Measurements from ENCODE around the gene DKC1.
A peak's percentile ranks its signal among the peaks of the same experiment; 100 is the strongest.

DKC1 gene

DNA sequence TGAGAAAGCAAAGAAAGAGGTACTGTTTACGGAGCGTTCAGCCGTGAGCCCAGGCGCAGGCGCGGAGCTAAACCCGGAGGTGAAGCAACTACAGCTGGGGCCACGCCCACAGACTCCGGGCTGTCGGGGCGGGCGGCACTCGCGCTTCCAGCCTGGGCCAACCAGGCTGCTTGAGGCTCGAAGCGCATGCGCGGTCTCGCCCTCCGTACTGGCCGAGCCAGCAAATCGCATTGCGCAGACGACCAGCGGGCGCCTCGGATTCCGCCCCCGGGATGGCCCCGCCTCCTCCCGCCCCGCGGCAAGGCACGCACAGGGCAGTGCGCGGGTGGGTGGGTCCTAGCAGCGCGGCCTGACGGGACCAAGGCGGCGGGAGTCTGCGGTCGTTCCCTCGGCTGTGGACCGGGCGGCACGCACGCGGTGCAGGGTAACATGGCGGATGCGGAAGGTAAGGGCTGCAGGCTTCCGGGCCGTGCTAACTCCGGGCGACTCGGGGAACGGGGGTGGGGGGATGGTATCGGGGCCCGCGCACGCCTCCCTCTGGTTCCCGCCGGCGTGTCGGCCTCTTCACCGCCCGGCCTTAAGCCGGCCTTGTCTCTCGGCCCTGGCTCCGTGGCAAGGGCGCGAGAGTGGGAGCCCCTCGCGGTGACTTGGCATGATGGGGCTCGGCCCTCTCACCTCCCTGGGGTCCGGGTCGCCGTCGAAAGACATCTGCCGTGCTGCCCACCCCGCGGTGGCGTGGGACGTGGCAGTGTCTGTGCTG is at the start of gene DKC1:
Gene DKC1, plus strand, starts transcription at position 328 of the 760 bp plus-strand sequence. Its CDS starts 102 bp downstream, at position 430.
- peak; percentile 89 for DNase-seq (ENCODE audit: low read depth)

DNA sequence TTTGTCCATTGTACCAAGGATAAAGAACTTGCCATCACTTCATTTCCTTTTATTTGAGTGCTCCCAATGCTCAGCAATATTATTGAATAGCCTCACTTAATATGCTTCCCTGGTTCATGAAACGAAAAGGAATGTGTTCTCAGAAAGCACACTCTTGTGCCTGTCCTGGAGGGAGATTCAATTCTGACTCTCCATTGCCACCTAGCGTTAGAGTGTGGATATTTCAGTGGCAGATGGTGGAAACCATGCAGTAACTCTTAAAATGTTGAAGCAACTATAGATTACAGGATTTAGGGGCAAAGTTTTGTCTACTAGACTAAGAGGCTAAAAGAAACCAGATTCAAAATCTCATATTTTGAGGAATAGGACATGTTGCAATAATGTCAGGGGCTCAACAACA is 47.7 kb upstream of the DKC1 start:
- DNase-seq (ENCODE audit: low read depth) = peak; percentile 37

DNA sequence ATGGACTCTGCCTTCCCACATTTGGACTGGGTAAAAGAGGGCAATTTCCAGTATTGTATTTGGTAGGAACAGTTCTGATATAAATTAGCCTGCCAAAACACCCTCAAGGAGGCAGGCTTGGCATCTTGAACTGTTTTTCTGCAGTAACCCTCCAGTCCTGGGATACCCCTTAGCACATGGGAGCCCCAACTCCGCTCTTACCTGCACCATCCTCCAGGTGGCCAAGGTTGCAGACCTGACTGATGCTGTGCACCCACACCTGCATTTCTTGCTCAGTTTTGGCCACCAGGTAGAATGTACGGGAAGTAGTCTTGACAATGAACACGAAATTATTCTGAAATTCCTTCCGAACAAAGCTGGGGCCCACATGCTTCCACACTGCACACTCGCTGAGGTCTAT is 46.8 kb upstream of the DKC1 start:
- no peak for DNase-seq (ENCODE audit: low read depth)

DNA sequence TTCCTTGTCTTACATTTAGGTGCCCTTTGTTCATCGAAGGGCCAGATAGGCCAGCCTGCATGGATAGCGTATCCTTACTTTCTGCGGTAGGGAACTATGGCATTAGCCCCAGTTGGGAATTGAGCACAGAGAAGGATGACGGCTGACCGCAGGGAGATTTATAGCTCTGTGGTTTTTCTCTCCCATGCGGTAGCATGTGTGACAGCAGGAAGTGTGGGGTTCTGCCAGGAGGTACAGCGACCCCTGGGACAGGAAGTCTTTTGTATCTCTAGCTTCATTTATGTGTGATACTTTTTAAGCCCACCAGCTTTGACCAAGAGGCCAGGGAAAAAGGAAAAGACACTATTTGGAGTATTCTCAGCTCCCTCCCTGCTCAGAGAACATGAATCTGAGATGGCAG is 44.8 kb upstream of the DKC1 start:
- DNase-seq (ENCODE audit: low read depth) = peak; percentile 80

DNA sequence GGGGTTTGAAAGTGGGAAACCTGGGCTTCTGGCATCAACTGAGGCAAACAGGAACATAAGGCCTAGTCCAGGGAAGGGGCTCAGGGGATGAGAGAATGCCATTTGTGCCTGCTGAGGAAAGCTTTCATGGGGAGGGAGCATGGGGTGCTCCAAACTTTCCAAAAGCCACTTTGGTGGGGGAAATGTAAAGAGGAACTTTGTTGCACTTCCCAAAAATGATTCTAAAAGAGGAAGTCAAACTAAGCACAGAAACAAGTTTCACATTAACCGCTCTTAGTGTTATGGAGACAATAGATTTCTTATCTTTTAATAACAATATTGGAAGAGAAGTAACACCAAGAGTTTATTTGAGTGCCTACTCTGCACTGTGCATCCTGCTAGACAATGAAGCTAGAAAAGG is 44.0 kb upstream of the DKC1 start:
- no peak for DNase-seq (ENCODE audit: low read depth)

DNA sequence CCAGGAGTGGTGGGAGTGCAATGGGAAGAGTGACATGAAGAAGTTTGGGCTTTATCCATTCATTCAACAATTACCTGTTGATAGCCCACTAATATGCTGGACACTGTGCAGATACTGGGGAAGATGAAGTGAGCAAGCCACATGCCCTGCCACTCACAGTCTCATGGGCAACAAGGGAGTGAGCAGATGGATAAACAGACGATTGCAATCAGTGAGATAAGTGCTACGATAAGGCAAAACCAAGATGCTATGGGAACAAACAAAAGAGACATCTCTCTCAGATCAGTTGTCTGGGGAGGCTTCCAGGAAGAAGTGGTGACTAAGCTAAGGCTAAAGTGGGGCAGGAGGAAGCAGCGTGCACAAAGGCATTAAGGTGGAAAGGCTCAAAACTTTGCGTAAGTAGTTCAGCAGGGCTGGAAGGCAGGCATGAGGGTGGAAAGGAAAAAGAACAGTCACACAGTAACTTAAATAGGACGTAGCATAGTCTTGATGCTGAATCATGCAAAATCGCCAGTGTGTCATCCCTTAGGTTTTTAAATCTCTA is 43.5 kb upstream of the DKC1 start:
- peak; percentile 93 for DNase-seq (ENCODE audit: low read depth)

DNA sequence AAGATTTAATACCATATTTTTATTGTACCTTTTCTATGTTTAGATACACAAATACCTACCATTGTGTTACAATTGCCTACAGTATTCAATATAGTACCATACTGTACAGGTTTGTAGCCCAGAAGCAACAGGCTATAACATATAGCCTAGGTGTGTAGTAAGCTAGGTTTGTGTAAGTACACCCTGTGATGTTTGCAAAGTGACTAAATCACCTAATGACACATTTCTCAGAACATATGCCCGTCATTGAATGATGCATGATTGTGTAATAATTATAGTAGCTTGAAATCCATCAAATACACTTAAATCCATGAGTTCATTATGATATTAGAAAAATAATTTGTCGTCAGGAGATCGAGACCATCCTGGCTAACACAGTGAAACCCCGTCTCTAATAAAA is 42.6 kb upstream of the DKC1 start:
- DNase-seq (ENCODE audit: low read depth) = no peak

DNA sequence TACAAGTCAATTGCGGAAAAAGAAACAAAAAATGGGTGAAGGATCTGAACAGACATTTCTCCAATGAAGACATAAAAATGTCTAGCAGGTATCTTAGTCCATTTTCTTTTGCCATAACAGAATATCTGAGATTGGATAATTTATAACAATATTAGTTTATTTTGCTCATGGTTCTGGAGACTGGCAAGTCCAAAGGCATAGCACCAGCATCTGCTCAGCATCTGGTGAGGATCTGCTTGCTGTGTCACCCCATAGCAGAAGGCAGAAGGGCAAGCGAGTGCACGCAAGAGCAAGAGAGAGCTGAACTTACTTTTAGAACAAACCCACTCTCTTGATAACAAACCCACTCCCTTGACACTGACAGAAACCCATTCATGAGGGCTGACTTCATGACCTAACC is 41.5 kb upstream of the DKC1 start:
- no peak for DNase-seq (ENCODE audit: low read depth)

DNA sequence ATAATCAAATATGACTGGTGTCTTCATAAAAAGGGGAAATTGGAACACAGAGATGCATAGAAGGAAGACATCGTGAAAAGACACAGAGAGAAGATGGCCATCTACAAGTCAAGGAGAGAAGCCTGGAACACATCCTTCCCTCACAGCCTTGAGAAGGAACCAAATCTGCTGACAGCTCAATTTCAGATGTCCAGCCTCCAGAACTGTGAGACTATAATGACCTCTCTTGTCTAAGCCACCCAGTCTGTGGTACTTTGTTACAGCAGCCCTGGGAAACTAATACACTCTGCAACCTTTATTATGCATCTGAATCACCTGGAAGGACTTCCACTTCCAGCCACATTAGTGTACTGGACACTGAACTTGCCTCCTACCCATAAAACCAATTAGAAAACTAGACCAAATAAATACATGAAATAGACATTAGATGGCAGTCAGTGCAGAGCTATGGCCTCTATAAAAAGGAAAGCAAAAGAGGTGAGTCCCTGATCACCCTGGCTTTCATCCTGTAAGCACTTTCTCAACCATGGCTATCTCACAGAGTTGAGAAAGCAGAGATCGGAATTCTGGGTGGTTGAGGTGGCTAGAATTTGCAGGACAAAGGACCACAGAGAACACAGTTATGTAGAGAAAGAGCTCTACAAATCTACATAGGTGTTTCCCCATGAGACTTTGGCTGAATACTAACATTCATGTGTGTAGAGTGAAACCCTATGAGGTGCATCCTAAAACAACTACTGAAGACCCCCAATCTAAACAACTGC is 37.5 kb upstream of the DKC1 start:
- DNase-seq (ENCODE audit: low read depth) = no peak

DNA sequence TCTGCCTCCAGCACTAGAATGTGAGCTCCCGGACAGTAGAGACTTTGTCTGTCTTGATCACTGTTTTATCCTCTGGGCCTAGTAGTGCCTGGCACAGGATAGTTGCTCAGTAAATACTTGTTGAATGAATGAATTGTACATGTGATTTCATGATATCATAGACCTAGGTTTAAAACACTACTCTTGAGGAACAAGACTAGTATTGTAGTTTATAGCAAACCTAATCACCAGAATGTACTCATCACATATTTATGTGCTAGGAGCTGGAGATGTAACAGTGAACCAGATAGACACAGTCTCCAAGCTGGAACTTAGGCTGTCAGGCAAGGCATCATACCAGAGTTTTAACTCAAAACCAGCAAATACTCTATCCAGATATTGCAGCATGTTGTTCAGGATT is 35.2 kb upstream of the DKC1 start:
- peak; percentile 70 for DNase-seq (ENCODE audit: low read depth)

DNA sequence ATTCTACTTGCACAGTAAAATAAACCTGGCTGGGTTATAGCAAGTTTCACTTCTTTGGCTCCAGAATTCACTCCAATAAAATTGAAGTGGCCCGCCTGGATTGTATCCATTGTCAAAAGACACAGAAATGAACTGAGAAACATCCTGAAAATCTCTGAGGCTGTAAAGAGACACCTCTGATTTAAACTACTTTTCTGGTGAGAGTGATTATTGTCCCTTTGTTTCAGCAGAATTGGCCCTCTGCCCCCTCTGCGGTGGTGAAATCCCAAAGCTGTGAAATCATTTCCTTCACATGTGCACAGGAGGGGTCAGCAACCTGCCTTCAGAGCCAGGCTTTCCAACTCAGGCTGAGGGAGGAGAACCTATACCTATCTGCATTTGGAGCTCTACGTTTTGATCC is 34.8 kb upstream of the DKC1 start:
- DNase-seq (ENCODE audit: low read depth) = peak; percentile 63

DNA sequence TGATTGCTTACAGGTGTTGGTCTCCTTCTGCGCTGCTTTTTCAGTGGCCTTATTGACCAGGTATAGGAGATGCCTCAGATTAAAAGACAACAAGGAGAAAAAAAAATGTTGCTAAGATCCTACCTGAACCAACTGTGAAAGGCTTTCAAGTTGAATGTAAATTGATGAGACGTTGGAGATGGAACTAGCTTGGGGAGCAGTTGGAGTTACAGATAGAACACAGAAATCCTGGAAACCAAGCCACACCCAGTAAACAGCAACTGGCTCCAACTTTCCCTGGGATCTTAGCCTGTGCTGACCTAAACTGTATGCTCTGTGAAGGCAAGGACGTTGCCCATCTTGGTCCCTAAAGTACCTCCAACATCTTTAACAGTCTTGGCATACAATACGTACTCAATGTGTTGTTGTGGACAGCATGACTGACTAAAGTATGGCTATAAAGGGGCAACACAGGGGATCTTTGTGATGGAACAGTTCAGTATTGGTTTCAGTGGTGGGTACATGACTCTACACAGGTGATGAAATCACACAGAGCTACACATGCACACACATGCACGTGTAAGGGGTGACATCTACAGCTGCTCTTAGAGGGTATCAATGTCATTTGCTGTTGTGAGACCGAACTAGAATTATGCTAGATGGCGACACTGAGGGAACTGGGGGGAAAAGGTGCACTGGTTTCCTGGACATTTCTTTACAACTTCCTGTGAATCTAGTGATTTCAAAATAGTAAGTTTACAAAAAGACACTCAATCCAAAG is 34.1 kb upstream of the DKC1 start:
- DNase-seq (ENCODE audit: low read depth) = no peak

DNA sequence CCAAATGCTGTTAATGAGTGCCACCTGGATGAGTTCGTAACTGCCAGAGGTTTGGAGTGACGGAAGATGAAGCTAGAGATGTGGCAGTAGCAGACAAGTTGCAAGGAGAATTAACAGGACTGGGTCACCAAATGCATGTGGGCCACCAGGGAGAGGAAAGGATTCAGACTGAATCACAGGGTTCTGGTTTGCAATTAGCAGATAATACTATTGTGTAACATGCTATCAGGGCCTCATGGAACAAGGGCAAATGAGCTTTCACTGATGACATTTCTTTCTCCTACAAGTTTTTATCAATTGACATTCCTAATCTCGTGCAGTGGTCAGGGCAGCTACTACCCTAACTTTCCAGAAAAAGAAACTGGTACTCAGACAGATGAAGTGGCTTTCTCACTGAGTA is 33.2 kb upstream of the DKC1 start:
- DNase-seq (ENCODE audit: low read depth) = peak; percentile 53

DNA sequence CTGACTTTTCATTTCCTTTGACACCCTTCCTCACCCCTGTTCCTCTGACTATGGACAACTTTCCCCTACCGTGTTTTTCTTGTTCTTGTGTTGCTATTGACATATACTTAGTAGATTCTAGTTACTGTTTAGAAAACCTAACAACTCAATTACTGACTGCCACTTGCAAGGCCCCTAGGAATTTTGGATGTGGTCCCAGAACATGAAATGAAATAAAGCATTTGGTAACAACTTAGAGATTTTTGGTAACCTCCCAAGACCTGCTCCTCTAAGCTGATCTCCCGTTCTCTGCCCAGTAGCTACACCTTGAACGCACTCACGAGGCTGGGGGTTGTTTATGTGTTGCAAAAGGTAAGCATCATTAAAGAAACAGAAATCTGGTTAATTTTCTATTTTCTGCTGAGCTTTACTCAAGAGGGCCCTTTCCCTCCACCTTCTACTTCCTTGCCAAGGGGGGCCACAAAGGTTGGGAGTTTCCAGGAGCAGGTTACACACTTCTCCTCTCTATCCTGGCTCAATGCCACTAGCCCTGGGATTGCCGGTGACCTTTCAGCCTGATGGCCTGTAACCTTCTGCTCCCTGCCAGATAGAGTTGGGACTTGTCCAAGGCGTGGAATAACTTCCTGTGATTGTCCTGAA is 32.3 kb upstream of the DKC1 start:
- DNase-seq (ENCODE audit: low read depth) = peak; percentile 74

DNA sequence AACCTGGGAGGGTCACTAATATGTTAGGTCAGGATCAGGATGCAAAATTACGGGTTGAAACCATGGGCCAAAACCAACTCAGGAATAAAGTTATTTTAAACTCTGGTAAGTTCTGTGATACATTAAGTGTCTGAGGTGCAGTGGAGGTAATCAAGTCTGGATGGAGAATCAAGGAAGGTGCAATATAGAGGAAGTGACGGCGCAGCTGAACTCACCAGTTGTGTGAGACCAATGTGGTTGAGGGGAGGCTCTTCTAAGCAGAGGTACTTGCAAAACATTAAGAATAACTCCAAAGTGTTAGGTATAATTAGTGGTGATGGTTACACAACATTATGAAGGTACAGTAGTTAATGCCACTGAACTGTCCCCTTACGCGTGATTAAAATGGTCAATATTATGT is 31.5 kb upstream of the DKC1 start:
- no peak for DNase-seq (ENCODE audit: low read depth)

DNA sequence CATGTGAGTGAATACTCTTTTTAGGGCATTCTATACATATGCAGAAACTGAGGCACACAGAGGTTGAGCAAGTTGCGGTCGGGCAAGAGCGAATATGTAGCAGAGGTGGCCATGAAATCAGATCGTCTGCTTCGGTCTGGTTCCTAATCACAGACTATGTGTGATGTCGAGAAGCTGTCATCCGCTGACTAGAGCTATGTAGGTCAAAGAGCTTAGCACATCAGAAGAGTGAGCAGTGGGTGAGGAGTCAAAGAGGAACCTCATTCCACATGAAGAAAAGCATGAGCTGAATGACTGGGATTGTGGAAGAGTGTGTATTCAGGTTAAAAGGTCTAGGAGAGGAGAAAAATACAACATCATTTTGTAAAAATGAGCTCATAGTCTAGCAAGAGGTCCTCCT is 30.8 kb upstream of the DKC1 start:
- peak; percentile 82 for DNase-seq (ENCODE audit: low read depth)

DNA sequence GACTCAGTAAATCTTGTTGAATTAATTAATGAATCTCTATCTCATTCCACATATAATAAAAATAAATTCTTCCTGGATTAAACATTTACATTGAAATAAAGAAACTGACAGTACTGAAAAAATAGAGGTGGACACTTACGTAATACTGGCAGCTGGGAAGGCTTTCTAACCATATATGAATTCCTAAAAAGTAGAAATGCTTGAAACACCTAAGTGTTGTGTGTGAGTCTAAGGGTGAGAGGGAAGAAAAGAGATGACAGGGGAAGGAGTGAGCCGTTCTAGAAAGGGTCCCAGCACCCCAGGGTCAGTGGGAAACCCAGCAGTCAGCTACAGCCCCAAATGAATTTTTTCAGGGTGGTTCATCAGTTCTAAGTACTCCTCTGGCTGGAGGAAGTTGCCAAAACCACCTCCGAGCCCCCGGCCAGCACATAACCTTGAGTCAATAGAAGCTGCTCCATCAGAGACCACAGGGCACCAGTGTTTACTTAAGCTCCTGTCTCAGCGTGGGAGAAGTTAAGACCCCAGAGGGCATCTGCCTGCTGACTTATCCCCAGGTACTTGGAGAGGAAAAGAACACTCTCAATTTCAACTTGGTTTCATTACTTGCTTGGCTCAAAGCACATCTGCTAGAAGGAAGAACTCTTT is 30.1 kb upstream of the DKC1 start:
- peak; percentile 74 for DNase-seq (ENCODE audit: low read depth)

DNA sequence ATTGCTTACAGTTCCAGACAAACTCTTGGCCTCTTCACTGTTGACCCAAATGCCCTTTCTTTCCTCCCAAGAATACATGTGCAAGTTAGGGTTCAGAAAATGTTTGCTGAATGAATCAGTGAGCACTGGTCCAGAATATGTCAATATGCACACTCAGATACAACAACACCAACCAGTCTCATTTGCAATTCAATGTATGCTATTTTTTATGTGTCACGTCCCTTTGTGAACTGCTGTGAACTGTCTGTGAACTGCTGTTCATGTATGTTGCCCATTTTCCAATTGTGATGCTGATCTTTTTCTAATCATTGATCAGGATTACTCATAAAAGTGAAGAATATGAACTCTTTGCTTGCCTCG is 29.6 kb upstream of the DKC1 start:
- no peak for DNase-seq (ENCODE audit: low read depth)

DNA sequence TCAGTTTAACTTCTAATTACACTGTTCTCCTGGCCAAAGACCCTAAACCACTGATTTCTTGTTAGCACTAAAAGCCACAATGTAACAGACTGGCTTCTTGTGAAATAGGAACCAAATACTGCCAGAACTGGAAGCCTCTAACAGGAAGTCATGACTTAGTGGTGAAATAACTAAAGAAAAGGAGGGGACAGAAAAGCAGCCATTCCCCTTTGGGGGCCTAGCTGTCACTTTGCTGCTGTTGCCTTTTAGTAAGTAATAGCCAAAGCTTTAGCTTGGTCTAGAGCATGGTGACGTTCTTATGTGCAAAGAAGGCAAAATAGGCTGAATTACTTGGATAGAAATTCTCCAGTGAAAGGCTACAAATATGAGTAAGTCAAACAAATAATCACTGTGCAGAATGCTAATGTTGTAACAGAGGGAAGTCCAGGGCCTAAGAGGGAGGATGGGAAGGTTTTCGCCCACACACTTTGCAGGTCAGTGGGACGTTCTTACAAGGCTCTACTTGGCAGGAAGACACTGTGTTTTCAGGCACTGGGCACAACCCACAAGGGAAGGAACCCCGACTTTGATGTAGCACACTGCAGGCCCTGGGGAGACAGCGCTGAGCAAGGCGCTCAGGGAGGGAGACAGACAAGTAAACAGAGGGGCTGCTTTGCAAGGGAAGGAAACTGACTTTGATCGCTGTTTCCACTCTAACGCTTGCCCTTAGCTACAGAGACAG is 28.4 kb upstream of the DKC1 start:
- DNase-seq (ENCODE audit: low read depth) = peak; percentile 94

DNA sequence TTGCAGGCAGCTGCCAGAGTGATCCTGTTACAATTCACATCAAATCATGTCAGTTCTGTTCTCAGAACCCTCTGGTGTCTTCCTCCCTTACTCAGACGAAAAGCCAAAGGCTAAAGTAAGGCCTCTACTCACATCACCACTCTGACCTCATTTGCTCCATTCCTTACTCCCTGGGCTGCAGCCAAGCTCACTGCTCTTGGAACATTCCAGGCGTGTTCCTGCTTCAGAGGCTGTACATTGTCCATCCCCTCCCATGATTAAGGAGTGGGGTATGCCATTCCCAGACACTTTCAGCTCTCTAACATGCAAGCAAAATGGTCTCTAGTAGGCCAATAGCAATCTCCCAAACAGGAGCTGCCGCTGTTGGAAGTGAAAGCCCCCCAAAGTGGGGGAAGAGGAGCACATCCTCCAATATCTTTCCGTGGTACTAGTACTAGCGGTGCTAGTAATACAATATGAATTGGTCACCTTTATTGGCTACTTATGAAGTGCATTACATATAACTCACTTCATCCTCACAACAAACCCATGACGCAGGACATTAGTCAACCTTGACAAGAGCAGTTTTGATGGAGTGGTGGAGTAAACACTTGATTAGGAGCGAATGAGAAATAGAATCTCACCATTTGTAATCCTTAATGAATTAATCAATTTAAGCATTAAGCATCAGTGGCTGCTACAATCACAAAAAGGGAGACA is 26.8 kb upstream of the DKC1 start:
- DNase-seq (ENCODE audit: low read depth) = peak; percentile 98
